A549 (cell line): ENCODE data around the gene CDK11B.

ENCODE experiments used
- BHLHE40 ChIP-seq: IDR thresholded peaks from 2 replicates; pipeline ENCODE4 v1.6.1; 2012; ENCODE audit warnings: low read depth, low read length, inconsistent platforms
- CBX2 ChIP-seq: fragments of 200-600 bp; sonication (generic); IDR thresholded peaks from 2 replicates; pipeline ENCODE4 v1.6.1; 2016; ENCODE audit warnings: low read depth, mild to moderate bottlenecking, borderline replicate concordance
- CHD2 ChIP-seq: fragments of 150-350 bp; IDR thresholded peaks from 2 replicates; pipeline ENCODE4 v1.6.1; 2014; ENCODE audit warnings: low read length; ENCODE audit not compliant: partially characterized antibody
- EP300 ChIP-seq, 2 experiments: fragments of >200 bp; sonication (Bioruptor Twin); formaldehyde crosslinking; IDR thresholded peaks; 2 replicates in 1 of 2; 3 replicates in 1 of 2; pipeline ENCODE4 v1.6.1; 2016 to 2017
- JUN ChIP-seq, 2 experiments: fragments of >200 bp; sonication (Bioruptor Twin); formaldehyde crosslinking; IDR thresholded peaks; 2 replicates in 1 of 2; 3 replicates in 1 of 2; pipeline ENCODE4 v1.6.1; 2016 to 2017
- MAZ ChIP-seq: fragments of 150-350 bp; IDR thresholded peaks from 2 replicates; pipeline ENCODE4 v1.6.1; 2014; ENCODE audit warnings: antibody characterized with exemption, low read depth, low read length, borderline replicate concordance
- MYC ChIP-seq: IDR thresholded peaks from 2 replicates; pipeline ENCODE4 v1.6.1; 2012; ENCODE audit warnings: mild to moderate bottlenecking, inconsistent platforms, low read length, improper control_type of control experiment, borderline replicate concordance
- POLR2A ChIP-seq: IDR thresholded peaks from 2 replicates; pipeline ENCODE4 v1.6.1; 2012; ENCODE audit warnings: mild to moderate bottlenecking, low read length
- RAD21 ChIP-seq, 2 experiments: fragments of >200 bp in 1 of 2; sonication (Bioruptor Twin) in 1 of 2; formaldehyde crosslinking in 1 of 2; IDR thresholded peaks in 1 of 2; conservative IDR thresholded peaks in 1 of 2; 2 replicates in 1 of 2; 3 replicates in 1 of 2; pipeline ENCODE4 v1.6.1; 2012 to 2018; ENCODE audit warnings: inconsistent platforms in 1 of 2
- RCOR1 ChIP-seq: fragments of 150-350 bp; IDR thresholded peaks from 2 replicates; pipeline ENCODE4 v1.6.1; 2014; ENCODE audit warnings: antibody characterized with exemption, low read length, low read depth
- RFX5 ChIP-seq: fragments of 450-650 bp; IDR thresholded peaks from 2 replicates; pipeline ENCODE4 v1.7.1; 2014; ENCODE audit warnings: antibody characterized with exemption, mild to moderate bottlenecking, moderate library complexity
- TF ChIP-seq, protein P1 (sequence below): fragments of >200 bp; sonication (Bioruptor Twin); formaldehyde crosslinking; IDR thresholded peaks from 3 replicates; pipeline ENCODE4 v1.5.1; 2016
- TF ChIP-seq, protein P2 (sequence below): fragments of >200 bp; sonication (Bioruptor Twin); formaldehyde crosslinking; IDR thresholded peaks from 3 replicates; pipeline ENCODE4 v1.6.1; 2016
- TF ChIP-seq, protein P3 (sequence below): fragments of 200-600 bp; sonication (generic); IDR thresholded peaks from 2 replicates; pipeline ENCODE4 v1.6.1; 2016; ENCODE audit warnings: antibody characterized with exemption, mild to moderate bottlenecking, moderate library complexity

DNA sequence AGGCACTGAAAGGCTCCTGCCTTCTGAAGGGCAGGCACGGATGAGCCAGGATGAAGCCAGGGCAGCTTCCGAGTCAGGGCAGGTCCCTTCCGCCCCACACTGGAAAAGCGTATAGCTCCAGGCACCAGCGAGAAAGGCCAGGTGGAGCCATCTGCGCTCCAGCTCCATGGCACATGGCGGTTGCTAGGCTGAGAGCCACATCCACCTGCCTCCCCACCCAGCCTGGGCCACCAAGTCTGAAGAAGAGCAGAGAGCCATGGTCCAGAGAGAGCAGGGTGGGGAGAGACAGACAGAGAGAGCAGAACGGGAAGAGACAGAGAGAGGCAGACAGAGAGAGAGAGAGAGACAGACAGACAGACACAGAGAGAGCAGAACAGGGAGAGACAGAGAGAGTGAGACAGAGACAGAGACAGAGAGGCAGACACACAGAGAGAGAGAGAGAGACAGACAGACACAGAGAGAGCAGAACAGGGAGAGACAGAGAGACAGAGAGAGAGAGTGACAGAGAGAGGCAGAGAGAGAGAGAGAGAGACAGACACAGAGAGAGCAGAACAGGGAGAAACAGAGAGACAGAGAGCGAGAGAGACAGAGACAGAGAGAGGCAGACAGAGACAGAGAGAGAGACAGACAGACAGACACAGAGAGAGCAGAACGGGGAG is 64.1 kb downstream of the CDK11B start:
- TF ChIP-seq, protein P1, sequence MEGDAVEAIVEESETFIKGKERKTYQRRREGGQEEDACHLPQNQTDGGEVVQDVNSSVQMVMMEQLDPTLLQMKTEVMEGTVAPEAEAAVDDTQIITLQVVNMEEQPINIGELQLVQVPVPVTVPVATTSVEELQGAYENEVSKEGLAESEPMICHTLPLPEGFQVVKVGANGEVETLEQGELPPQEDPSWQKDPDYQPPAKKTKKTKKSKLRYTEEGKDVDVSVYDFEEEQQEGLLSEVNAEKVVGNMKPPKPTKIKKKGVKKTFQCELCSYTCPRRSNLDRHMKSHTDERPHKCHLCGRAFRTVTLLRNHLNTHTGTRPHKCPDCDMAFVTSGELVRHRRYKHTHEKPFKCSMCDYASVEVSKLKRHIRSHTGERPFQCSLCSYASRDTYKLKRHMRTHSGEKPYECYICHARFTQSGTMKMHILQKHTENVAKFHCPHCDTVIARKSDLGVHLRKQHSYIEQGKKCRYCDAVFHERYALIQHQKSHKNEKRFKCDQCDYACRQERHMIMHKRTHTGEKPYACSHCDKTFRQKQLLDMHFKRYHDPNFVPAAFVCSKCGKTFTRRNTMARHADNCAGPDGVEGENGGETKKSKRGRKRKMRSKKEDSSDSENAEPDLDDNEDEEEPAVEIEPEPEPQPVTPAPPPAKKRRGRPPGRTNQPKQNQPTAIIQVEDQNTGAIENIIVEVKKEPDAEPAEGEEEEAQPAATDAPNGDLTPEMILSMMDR: no peak
- TF ChIP-seq POLR2A (no peak), CBX2 (no peak), JUN (IDR thresholded peaks at IDR 0.05) (no peak), EP300 (IDR thresholded peaks at IDR 0.05) (no peak), RAD21 (conservative IDR thresholded peaks at IDR 0.05 in 1 of 2, IDR thresholded peaks at IDR 0.05 in 1 of 2) (no peak), MYC (no peak), RCOR1 (no peak), BHLHE40 (no peak), MAZ (no peak), RFX5 (no peak), CHD2 (no peak)
- TF ChIP-seq, protein P2, sequence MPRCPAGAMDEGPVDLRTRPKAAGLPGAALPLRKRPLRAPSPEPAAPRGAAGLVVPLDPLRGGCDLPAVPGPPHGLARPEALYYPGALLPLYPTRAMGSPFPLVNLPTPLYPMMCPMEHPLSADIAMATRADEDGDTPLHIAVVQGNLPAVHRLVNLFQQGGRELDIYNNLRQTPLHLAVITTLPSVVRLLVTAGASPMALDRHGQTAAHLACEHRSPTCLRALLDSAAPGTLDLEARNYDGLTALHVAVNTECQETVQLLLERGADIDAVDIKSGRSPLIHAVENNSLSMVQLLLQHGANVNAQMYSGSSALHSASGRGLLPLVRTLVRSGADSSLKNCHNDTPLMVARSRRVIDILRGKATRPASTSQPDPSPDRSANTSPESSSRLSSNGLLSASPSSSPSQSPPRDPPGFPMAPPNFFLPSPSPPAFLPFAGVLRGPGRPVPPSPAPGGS: no peak
- TF ChIP-seq, protein P3, sequence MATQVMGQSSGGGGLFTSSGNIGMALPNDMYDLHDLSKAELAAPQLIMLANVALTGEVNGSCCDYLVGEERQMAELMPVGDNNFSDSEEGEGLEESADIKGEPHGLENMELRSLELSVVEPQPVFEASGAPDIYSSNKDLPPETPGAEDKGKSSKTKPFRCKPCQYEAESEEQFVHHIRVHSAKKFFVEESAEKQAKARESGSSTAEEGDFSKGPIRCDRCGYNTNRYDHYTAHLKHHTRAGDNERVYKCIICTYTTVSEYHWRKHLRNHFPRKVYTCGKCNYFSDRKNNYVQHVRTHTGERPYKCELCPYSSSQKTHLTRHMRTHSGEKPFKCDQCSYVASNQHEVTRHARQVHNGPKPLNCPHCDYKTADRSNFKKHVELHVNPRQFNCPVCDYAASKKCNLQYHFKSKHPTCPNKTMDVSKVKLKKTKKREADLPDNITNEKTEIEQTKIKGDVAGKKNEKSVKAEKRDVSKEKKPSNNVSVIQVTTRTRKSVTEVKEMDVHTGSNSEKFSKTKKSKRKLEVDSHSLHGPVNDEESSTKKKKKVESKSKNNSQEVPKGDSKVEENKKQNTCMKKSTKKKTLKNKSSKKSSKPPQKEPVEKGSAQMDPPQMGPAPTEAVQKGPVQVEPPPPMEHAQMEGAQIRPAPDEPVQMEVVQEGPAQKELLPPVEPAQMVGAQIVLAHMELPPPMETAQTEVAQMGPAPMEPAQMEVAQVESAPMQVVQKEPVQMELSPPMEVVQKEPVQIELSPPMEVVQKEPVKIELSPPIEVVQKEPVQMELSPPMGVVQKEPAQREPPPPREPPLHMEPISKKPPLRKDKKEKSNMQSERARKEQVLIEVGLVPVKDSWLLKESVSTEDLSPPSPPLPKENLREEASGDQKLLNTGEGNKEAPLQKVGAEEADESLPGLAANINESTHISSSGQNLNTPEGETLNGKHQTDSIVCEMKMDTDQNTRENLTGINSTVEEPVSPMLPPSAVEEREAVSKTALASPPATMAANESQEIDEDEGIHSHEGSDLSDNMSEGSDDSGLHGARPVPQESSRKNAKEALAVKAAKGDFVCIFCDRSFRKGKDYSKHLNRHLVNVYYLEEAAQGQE: no peak
